Progenitor cell of endocrine pancreas (in vitro differentiated cells): ENCODE data around the gene CDH2. TPM values are rescaled to one million over a fixed set of nuclear protein-coding genes. Genes with fewer than 3 reads are reported as not detected.

Source experiments
- DNase-seq: peaks from one replicate; pipeline ENCODE4 v3.0.0; 2021; ENCODE audit warnings: low spot score; ENCODE audit not compliant: unreplicated experiment
- H3K27ac Mint-ChIP-seq: 2 replicates; pipeline ENCODE4 v1.8.0; 2021; ENCODE audit warnings: mild to moderate bottlenecking, moderate library complexity, mixed read lengths
- H3K27me3 Mint-ChIP-seq: 2 replicates; pipeline ENCODE4 v1.8.0; 2021; ENCODE audit warnings: mixed read lengths
- H3K36me3 Mint-ChIP-seq: 2 replicates; pipeline ENCODE4 v1.8.0; 2022; ENCODE audit warnings: mixed read lengths; ENCODE audit not compliant: insufficient read depth
- H3K4me1 Mint-ChIP-seq: 2 replicates; pipeline ENCODE4 v1.8.0; 2021; ENCODE audit warnings: low read depth, mixed read lengths
- H3K4me3 Mint-ChIP-seq: 2 replicates; pipeline ENCODE4 v1.8.0; 2021; ENCODE audit warnings: low read depth, mild to moderate bottlenecking, moderate library complexity, mixed read lengths
- H3K9me3 Mint-ChIP-seq: 2 replicates; pipeline ENCODE4 v1.8.0; 2021; ENCODE audit warnings: low read depth, mixed read lengths
- total RNA-seq: library from RNA; stranded (reverse); gene quantifications from 2 replicates; pipeline ENCODE4 v1.2.1, GENCODE V29; 2021
- TF ChIP-seq, protein P1 (sequence below): fragments of 200-600 bp; sonication (generic); IDR thresholded peaks from one replicate; pipeline ENCODE4 v1.5.0; 2021; ENCODE audit warnings: antibody characterized with exemption, mild to moderate bottlenecking; ENCODE audit not compliant: unreplicated experiment

The CDH2 gene
- total RNA-seq, 1 donor from 2014 or later: 197 TPM

DNA sequence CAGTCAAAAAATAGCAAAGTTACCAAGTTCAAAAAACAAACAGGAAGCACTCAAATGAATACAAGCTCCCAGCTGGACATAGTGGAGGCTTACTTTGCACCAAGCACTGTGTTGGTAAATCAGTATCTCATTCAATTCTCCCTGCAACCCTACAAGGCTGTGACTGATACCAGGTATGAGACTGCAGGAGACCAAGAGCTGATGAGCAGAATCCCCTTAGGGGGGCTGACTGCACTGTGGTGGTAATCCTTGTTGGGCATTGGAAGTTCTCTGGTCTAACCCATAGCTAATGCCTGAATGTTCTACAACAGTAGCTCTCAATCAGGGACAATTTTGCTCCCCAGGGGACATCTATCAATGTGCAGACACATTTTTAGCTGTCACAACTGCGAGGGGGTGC lies 26.0 kb downstream of the CDH2 start:
- no peak for DNase-seq
- Mint-ChIP-seq H3K9me3 (no peaks in the 10 kb centered on the region), H3K4me3 (no peak overlapping the region), H3K36me3 (no peaks in the 10 kb centered on the region), H3K27me3 (no peaks in the 10 kb centered on the region), H3K4me1 (peaks cover 72% of the 10 kb centered on the region), H3K27ac (no peak overlapping the region)
- TF ChIP-seq, protein P1, sequence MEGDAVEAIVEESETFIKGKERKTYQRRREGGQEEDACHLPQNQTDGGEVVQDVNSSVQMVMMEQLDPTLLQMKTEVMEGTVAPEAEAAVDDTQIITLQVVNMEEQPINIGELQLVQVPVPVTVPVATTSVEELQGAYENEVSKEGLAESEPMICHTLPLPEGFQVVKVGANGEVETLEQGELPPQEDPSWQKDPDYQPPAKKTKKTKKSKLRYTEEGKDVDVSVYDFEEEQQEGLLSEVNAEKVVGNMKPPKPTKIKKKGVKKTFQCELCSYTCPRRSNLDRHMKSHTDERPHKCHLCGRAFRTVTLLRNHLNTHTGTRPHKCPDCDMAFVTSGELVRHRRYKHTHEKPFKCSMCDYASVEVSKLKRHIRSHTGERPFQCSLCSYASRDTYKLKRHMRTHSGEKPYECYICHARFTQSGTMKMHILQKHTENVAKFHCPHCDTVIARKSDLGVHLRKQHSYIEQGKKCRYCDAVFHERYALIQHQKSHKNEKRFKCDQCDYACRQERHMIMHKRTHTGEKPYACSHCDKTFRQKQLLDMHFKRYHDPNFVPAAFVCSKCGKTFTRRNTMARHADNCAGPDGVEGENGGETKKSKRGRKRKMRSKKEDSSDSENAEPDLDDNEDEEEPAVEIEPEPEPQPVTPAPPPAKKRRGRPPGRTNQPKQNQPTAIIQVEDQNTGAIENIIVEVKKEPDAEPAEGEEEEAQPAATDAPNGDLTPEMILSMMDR: no peak

DNA sequence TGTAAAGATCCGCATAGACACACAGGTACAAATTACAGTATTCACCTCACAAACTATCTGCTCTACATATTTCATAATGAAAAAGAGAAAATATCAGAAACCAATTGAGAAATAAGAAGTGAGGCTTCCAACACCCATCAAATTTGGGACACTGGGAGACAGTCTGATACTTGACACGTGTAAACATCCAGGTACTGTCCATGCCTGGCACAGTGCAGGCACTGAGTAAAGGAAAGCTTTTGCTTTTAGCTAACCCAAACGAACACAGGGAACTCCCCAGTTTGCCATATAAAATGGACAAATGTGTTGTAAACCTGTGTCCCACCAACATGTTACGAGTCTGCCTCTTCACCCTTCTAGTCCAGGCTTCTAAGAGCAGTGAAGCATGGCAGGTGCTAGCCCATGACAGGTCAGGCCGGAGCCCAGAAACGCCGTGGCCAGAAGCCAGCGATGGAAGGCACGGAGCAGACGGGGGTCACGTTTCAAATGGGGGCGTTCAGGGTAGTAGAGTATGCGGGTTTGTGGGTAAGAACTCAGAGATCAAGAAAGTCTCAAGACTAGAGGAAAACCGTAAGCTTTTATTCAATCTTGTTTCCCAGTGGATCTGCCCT lies 27.0 kb downstream of the CDH2 start:
- TF ChIP-seq, protein P1: no peak
- H3K27ac Mint-ChIP-seq: peak overlapping the region; percentile 78
- DNase-seq: no peak
- no peak overlapping the region for H3K4me3 Mint-ChIP-seq
- H3K27me3 Mint-ChIP-seq: no peaks in the 10 kb centered on the region
- H3K4me1 Mint-ChIP-seq: peaks cover 75% of the 10 kb centered on the region
- H3K36me3 Mint-ChIP-seq: no peaks in the 10 kb centered on the region
- H3K9me3 Mint-ChIP-seq: no peaks in the 10 kb centered on the region

DNA sequence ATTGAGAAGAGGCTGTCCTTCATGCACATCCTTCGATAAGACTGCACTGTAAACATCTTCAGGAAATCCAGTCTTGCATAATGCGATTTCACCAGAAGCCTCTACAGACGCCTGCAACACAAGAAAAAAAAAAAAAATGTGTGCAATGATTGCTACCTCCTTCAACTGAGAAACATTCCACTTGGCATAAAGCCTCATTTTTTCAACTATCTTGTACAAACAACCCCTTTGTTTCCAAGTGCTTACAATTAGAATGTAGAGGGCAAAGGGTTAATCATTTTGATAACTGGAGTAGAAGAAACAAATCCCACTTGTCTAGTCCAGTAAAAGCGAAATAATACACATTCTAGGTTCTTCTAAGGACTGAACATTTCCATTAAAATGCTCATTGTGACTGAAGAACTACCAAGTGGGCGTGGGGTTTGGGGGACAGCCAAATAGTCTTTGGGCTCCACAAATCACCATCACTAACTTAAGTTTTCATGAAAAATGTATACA lies 29.2 kb downstream of the CDH2 start:
- H3K4me3 Mint-ChIP-seq: no peak overlapping the region
- DNase-seq: no peak
- H3K27ac Mint-ChIP-seq: no peak overlapping the region
- H3K36me3 Mint-ChIP-seq: peaks cover 9% of the 10 kb centered on the region
- H3K4me1 Mint-ChIP-seq: peaks cover 55% of the 10 kb centered on the region
- no peaks in the 10 kb centered on the region for H3K9me3 Mint-ChIP-seq
- no peaks in the 10 kb centered on the region for H3K27me3 Mint-ChIP-seq
- TF ChIP-seq, protein P1: no peak

DNA sequence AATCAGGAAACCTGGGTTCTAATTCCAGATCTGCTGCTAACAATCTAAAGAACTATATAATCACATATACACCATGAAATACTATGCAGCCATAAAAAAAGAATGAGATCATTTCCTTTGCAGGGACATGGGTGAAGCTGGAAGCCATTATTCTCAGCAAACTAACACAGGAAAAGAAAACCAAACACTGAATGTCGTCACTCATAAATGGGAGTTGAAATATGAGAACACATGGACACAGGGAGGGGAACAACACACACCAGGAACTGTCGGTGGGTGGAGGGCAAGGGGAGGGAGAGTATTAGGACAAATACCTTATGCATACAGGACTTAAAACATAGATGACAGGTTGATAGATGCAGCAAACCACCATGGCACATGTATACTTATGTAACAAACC lies 33.2 kb downstream of the CDH2 start:
- TF ChIP-seq, protein P1: no peak
- DNase-seq: no peak
- Mint-ChIP-seq H3K9me3 (peaks cover 5% of the 10 kb centered on the region), H3K4me1 (peaks cover 23% of the 10 kb centered on the region), H3K36me3 (peaks cover 34% of the 10 kb centered on the region), H3K4me3 (no peak overlapping the region), H3K27me3 (no peaks in the 10 kb centered on the region), H3K27ac (no peak overlapping the region)

DNA sequence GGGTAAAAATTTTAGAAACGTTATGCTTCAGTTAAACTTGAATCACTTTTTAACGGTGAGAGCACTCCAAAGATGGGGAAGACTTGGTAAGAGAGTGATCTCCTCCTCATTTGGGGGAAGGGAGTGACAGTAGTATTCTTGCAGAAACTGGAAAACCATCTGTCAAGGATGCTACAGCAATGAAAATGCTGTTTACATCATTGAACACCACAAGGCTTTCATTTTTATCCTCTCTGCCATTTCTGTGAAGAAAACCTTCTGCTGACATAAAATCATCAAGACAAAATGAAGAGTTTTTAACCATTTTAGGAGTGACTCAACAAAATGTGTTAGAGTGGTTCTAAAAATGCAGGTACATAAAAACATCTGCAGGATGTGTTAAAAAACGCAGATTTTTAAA lies 38.1 kb downstream of the CDH2 start:
- no peak for DNase-seq
- Mint-ChIP-seq H3K4me3 (no peak overlapping the region), H3K27ac (no peak overlapping the region), H3K27me3 (no peaks in the 10 kb centered on the region), H3K36me3 (peaks cover 34% of the 10 kb centered on the region), H3K9me3 (peaks cover 5% of the 10 kb centered on the region), H3K4me1 (peaks cover 6% of the 10 kb centered on the region)
- TF ChIP-seq, protein P1: no peak
